Right renal pelvis (tissue), 4 donors: ENCODE results near the gene CELSR3. TPM values are rescaled to one million over a fixed set of nuclear protein-coding genes. Genes with fewer than 3 reads are reported as not detected.

Source experiments
- DNase-seq, 4 donors: peaks; one replicate each; pipeline ENCODE4 v3.0.0-alpha.2; 2013; ENCODE audit warnings: low read depth in 4 of 4, low spot score in 3 of 4, missing footprints in 1 of 4
- polyA plus RNA-seq, 4 donors: library from polyadenylated mRNA; unstranded; fragments of 120-200 nt; gene quantifications; one replicate each; pipeline ENCODE4 v1.2.1, GENCODE V29; 2013; ENCODE audit not compliant: insufficient read length in 4 of 4

CELSR3 gene, protein sequence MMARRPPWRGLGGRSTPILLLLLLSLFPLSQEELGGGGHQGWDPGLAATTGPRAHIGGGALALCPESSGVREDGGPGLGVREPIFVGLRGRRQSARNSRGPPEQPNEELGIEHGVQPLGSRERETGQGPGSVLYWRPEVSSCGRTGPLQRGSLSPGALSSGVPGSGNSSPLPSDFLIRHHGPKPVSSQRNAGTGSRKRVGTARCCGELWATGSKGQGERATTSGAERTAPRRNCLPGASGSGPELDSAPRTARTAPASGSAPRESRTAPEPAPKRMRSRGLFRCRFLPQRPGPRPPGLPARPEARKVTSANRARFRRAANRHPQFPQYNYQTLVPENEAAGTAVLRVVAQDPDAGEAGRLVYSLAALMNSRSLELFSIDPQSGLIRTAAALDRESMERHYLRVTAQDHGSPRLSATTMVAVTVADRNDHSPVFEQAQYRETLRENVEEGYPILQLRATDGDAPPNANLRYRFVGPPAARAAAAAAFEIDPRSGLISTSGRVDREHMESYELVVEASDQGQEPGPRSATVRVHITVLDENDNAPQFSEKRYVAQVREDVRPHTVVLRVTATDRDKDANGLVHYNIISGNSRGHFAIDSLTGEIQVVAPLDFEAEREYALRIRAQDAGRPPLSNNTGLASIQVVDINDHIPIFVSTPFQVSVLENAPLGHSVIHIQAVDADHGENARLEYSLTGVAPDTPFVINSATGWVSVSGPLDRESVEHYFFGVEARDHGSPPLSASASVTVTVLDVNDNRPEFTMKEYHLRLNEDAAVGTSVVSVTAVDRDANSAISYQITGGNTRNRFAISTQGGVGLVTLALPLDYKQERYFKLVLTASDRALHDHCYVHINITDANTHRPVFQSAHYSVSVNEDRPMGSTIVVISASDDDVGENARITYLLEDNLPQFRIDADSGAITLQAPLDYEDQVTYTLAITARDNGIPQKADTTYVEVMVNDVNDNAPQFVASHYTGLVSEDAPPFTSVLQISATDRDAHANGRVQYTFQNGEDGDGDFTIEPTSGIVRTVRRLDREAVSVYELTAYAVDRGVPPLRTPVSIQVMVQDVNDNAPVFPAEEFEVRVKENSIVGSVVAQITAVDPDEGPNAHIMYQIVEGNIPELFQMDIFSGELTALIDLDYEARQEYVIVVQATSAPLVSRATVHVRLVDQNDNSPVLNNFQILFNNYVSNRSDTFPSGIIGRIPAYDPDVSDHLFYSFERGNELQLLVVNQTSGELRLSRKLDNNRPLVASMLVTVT (N-terminal part only)
- polyA plus RNA-seq = 1 to 10 TPM in 3 of 4 donors, under 1 TPM in 1; 0.96 to 1.4 (median 1.1) TPM

DNA sequence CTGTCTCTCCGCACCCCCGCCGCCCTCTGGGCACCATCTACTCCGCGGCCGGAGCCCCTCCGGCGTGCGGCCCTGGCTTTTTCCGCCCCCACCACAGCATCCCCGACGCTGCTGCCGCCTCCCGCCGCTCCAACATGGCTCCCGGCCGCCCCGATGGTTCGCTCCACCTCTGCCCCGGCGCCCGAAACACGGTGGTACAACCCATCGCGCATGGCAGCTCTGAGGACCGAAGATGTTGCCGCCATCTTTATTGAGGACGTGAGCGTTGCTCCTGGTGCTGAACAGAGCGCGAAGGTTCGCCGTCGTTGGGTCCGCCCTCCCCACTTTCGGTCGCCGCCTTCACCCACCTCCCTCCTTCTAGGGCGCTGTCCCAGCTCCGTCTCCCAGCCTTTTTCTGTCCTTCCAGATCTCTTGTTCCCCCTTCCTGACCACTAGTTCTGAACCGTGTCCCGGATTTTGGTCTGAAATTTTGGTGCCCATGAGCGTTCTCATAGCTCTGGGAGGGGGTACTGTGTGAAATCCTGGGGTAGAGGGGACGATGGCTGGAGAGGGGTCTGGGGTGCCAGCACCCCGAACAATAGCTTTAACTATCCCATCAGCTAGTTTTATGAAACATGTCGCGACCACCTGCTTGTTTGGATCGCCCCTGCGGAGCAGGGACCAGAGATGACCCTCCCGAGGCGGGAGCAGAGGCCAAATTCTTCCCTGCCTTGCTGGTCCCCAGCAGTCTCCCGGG is at the start of gene CELSR3:
TSS of gene CELSR3 (minus strand) at position 134 of the 736 bp plus-strand sequence. CDS start 252 bp downstream, outside the sequence.
- DNase-seq = peak in 3 of 4 donors; percentile 43 to 57 (median 53)

DNA sequence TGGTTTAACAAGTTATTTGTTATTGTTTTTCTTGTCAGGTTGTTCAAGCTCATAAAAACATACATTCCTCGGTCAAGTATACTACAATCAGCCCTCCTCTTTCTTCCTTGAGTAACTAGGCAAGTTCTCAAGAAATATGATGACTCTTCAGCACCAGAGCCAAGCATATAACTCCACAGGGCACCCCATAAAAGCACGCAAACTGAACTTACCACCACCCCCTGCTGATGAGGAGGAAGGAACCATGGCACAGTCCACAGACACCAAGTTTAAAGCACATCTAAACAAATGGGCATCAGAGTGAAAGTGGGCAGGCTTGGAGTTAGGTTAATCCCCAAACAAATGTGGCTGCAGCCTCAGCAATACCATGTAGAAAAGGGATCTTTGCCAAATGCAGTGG is 49.0 kb upstream of the CELSR3 start:
- DNase-seq = no peak

DNA sequence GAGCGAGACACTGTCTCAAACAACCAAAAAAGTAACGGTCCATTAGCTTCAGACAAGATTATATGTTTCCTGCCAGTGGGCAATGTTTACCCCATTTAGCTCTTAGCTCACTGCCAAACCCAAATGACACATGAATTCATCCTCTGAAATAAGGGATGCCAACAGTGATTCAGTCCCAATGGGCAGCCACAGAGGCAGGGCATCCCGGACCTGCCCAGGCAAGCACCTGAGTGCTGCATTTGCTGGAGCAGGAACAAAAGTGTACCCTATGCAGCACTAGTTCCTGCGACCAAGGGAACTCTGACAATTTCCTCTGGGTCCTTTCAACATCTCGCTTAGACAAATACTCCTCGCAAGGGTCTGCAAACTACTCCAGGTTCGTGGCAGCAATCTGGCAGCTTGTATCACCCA is 46.4 kb upstream of the CELSR3 start:
- no peak for DNase-seq

DNA sequence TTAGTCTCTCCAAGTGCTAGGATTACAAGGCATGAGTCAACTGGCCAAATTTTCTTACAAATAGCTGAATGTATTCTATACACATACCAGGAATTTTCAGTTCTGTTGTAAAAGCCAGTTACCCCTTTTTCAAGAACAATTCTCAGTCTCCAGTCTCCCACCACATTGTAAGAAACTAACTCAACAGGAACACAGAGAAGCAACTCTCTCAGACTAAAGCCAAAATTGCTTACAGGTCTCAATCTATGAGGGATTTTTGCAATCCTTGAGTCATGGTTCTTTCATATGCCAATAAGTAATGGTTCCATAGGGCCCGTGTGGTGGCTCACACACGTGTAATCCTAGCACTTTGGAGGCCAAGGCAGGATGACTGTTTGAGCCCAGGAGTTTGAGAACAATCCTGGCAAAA is 45.8 kb upstream of the CELSR3 start:
- no peak for DNase-seq

DNA sequence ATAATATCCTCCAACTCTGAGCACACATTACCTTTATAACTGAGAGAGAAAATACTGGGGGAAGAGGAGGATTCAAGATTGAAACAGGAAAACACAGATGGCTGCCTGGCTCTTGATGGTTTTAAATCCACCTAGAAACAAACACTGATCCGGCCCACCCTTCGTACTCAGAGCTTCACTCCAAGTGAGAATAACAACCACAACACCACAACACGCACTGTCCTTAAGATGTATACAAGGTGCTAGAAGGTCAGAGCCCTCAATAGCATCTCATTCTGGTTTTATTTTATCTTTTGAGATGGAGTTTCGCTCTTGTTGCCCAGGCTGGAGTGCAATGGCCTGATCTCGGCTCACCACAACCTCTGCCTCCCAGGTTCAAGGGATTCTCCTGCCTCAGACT is 44.5 kb upstream of the CELSR3 start:
- DNase-seq = no peak

DNA sequence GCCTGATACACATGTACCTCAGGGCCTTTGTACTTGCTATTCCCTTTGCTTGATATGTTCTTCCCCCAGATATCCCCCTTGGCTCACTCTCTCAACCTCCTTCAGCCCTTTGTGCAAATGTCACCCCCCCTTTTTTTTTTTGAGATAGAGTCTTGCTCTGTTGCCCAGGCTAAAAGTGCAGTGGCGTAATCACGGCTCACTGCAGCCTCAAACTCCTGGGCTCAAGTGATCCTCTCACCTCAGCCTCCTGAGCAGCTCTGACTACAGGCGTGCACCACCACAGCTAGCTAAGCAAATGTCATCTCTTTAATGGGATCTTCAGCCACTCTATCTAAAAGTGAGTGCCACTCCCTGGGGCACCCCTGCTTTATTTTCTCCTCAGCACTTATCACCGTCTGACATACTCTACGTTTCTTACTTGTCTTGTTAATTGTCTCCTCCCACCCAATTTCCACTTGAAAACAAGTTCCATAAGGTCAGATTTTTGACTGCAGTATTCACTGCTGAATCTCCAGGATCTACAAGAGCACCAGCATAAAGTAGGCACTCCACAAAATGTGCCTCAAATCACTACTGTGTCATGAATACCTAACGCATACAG is 39.7 kb upstream of the CELSR3 start:
- no peak for DNase-seq

DNA sequence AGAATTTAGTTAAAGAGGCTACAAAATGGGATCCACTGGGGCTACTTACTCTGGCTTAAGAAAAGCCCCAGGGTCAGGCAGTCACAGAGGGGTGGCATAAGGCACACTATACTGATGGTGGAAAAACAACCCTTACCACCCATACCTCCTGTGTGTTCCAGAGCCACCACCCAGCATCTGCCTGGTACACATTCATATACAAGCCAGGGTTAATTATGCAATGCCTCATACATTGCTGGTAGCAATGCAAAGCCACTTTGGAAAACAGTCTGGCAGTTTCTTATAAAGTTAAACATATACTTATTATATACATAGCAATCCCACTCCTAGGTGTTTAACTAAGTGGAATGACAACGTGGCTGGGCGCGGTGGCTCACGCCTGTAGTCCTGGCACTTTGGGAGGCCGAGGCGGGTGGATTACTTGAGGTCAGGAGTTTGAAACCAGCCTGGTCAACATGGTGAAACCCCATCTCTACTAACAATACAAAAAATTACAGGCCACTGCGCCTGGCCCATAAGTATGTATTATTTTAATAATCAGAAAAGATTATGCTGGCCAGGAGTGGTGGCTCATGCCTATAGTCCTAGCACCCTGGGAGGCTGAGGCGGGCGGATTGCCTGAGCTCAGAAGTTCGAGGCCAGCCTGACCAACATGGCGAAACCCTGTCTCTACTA is 38.2 kb upstream of the CELSR3 start:
- no peak for DNase-seq

DNA sequence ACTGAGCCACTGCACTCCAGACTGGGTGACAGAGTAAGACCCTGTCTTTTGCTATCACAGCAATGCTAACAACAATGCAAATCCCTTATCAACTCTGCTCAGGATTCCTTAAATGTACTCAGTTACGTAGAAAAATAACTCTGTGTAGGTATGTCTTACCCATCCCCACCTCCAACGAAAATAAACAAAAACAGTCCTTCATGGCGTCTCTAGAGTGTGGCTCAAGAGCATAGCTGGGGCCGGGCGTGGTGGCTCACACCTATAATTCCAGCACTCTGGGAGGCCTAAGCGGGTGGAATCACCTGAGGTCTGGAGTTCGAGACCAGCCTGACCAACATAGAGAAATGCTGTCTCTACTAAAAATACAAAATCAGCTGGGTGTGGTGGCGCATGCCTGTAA is 36.2 kb upstream of the CELSR3 start:
- DNase-seq = no peak

DNA sequence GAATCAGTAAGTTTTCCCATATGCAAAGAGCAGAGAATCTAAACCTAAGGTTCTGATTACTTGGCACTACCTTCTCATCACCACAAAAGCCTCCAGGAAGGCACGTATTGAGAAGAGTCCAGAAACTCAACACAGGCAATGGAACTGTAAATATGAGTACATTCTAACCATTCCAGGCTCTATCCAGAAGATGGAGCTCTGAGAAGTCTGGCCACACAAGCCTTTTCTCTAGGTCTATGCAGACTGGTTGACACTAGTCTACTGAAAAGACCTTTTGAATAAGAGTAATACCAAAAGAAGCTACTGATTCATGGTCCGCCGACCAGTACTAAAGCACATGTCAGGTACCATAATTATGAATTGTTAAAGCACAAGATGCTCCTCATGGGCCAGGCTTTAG is 35.3 kb upstream of the CELSR3 start:
- no peak for DNase-seq

DNA sequence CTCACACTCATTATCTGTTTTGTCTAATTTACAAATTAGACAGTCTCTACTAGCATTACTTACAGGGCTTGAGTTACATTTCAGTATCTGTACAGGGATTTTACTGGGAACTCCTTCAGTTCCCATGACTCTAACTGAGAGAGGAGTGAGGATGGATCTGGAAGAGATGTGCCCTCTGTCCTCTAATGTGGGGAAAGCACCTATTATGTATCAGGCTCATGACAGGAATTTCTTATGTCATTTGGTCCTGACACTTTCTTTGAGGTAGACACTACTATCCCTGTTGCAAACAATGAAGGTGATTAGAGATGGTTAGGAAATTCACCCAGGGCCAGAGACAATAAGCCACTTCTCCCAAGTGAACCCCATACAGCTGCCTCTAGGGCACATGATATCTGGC is 33.9 kb upstream of the CELSR3 start:
- no peak for DNase-seq

DNA sequence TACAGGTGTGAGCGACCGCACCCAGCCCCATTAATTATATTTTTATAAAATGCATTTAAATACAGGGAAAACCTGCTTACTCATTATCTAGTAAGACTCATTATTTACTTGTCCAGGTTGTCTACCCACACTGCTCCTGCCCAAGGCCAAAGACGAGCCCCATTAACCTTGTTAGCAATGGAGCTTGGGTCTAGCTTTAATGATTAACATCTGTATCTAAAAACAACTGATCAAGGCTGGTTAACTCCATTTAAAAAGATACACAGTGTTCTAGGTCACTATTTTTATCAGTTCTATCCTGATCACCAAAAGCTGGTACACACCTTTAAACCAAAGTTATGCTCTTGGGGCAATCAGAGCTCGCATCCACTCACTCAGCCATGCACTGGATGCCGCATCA is 33.5 kb upstream of the CELSR3 start:
- DNase-seq = no peak

DNA sequence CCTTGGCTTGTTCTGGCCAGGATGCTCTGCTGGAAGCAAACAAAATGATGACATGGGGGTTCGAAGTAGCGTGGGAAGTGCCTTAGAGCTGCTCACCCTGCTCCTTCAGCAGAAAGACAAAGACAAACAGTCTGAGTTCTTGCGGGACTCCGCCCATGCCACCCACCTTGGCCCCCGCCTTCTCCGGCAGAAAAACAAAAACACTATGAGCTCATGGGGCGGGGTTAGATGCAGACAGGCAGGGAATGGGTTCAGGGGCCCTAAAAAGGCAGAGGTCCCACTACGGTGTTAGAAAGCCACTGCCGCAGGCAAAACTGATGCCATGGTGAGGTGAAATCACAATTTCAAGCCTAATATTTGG is 32.7 kb upstream of the CELSR3 start:
- no peak for DNase-seq

DNA sequence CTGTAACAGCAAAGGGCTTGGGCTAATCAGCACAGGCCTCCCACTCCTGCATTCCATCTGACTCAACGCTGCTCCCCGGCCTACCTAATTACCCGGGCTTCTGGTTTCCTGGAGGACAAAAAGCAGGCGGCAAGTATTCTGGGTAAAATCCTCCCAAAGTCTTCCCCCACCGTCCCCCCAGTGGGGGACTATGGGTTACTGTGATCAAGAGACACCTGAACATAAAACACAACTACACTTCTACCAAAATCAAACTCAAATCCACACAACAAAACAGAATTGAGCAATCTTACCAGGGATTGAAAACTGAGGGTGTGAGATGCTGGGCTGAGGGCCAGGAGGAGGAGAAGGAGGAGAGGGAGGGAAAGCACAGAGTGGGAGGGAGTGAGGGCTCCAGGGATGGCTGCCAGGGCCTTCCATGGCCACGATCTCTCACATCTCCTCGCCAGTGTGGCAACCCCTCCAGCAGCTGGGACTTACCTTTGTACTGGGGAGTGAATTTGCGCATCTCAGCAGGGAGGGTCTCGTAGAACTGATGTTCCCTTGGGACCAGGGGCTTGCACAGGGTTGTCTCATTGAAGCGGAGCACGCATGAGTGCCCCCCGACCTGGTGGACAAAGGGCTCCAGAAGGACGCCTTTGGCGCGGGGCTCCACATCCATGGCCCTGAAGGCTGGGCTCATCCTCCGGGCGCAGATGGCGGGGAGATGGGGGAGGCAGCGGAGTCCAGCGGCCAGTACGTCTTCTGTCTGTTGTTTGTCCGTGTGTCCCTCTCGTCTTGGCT is 32.1 kb upstream of the CELSR3 start:
- no peak for DNase-seq

DNA sequence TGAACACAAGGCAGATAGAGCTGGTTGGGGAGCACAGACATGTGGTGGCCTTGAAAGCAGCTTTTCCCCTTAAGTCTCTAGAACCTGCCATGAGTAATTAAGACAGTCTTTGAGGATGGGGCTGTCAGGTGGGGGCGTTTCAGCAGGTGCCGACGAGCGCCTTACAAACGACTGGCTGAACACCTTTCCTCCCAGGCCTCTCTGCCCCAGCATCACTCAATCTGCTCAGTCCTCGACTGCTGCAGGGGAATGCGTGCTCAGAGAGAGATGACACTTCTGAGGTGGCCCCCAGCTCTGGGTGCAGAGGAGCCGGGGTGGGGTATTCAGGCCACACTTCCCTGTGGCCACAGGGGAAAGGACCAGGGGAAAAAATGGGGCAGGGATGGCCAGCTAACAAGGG is 31.1 kb upstream of the CELSR3 start:
- DNase-seq = no peak

DNA sequence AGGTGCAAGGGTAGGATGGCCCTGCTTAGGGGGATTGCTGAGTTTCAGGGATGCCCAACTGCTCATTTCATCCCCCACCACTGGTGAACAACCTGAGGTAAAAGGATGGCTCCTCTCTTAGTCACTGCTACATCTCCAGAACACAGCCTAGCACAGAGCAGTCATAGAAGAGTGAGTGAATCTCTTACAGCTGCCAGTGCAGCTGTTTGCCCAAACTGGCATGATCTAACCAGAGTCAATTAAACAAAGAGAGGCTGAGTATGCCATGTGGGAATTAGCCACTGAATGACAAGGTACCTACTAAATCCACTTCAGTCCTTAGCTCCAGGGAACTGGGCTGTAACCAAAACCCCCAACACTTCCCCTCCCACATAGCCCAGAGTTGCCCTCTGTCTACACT is 29.9 kb upstream of the CELSR3 start:
- no peak for DNase-seq

DNA sequence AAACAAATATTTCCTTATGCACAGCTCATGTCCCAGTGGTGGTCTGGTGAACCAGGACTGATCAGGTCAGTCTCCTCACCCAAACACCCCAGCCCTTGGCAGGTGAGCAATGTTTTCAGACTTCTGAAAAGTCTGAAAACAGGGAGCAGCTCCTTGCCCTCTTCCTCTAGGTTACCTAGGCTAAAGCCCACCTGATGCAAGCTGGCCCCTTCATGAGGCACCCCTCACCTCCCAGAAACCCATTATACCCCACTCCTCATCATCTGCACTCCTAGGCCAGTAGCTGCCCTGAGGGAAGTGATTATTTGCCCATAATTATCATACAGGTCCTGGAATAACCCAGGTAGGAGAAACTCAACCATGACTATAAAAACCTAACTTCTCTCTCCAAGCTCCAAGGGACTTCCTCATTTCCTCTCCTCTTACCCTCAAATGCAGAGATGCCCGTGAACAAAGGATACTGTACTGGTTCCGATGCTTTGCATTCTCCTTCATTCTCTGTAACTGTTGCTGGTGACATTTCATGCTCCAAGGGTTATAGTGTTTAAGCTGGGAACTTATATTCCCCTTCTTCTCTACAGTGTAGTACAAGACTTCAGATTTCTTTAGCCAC is 28.3 kb upstream of the CELSR3 start:
- no peak for DNase-seq

DNA sequence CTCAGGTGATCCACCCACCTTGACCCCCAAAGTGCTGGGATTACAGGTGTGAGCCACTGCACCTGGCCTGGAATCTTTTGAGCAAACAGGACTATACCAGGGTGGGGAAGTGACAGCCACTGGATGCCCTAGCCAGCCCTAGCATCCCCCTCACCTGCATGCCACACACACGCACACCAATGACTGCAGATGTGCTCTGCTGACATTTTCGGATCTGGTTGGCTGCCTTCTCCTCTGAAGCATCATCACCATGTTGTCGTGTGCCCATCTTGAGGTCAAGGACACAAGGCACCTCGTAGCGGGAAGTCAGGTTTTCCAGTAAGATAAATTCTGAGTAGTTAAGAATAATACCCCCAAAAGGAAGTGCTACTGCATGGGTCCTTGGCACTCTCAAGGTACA is 26.7 kb upstream of the CELSR3 start:
- no peak for DNase-seq

DNA sequence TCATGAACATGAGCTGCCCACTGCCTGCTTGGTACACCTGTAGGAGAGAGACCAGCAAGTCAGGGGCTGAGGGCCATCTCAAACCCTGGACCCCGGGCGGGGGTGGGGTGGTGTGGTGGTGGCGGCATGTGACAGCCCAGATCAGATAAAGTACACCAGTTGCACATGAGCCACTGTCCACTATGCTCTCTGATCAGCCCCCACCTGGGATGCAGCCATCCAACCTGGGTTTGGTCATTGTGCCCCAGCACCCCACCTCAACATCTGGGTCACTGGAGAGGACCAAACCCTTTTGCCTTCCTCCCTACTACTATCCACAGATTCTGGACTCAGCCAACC is 26.0 kb upstream of the CELSR3 start:
- DNase-seq = no peak
